ENCODE measurements around the gene CPN1.

CPN1 gene

GRCh38 chr10:100041306-100042002, 40.2 kb downstream of the CPN1 start:
- TF ChIP-seq CTCF (IDR thresholded peaks at IDR 0.05; ENCODE audit: low read depth, low read length, missing control alignments), result no peak
- H3K4me3 ChIP-seq (ENCODE audit: low read depth, low read length), result no peak overlapping the region
- no peak for DNase-seq (ENCODE audit: low read depth)

- TF ChIP-seq CTCF (IDR thresholded peaks at IDR 0.05; ENCODE audit: low read depth, low read length, missing control alignments), result no peak
- no peak overlapping the region for H3K4me3 ChIP-seq (ENCODE audit: low read depth, low read length)
Measured at GRCh38 chr10:100038561-100039071, 43.1 kb downstream of the CPN1 start.

GRCh38 chr10:100037758-100038315, 43.8 kb downstream of the CPN1 start:
- DNase-seq (ENCODE audit: low read depth), result no peak
- no peak for TF ChIP-seq CTCF (IDR thresholded peaks at IDR 0.05; ENCODE audit: low read depth, low read length, missing control alignments)
- H3K4me3 ChIP-seq (ENCODE audit: low read depth, low read length), result no peak overlapping the region

More at GRCh38 chr10:100038561-100039071, 43.1 kb downstream of the CPN1 start:
- DNase-seq (ENCODE audit: low read depth), result no peak

- no peak for DNase-seq (ENCODE audit: low read depth)
Measured at GRCh38 chr10:100036850-100037249, 44.8 kb downstream of the CPN1 start.

GRCh38 chr10:100033766-100034418, 47.8 kb downstream of the CPN1 start:
- DNase-seq (ENCODE audit: low read depth), result no peak
- TF ChIP-seq CTCF (IDR thresholded peaks at IDR 0.05; ENCODE audit: low read depth, low read length, missing control alignments), result no peak
- H3K4me3 ChIP-seq (ENCODE audit: low read depth, low read length), result no peak overlapping the region

More at GRCh38 chr10:100036850-100037249, 44.8 kb downstream of the CPN1 start:
- no peak for TF ChIP-seq CTCF (IDR thresholded peaks at IDR 0.05; ENCODE audit: low read depth, low read length, missing control alignments)
- H3K4me3 ChIP-seq (ENCODE audit: low read depth, low read length), result no peak overlapping the region

- no peak for DNase-seq (ENCODE audit: low read depth)
- TF ChIP-seq CTCF (IDR thresholded peaks at IDR 0.05; ENCODE audit: low read depth, low read length, missing control alignments), result no peak
Measured at GRCh38 chr10:100027416-100027815, 54.3 kb downstream of the CPN1 start.

More at GRCh38 chr10:100027416-100027815, 54.3 kb downstream of the CPN1 start:
- no peak overlapping the region for H3K4me3 ChIP-seq (ENCODE audit: low read depth, low read length)

Data from GM12864 (cell line).